C1 segment of cervical spinal cord (tissue), 14 donors: ENCODE measurements around the gene ADGRG6.
"Not testable (repeated sequence)": the region's sequence is repeated elsewhere in the genome, so short reads cannot be mapped to it uniquely, and the experiment has no call there.

Experiments
- DNase-seq, 14 donors: peaks; one replicate each; lab custom pipeline; 2025; lab: John Stamatoyannopoulos, UW

ADGRG6 gene

GRCh38 chr6:142409794-142410193 lies 108.0 kb downstream of the ADGRG6 start:
- DNase-seq, result no peak

- no peak for DNase-seq
These were observed 109.3 kb downstream of the ADGRG6 start for GRCh38 chr6:142411145-142411544.

- DNase-seq, result no peak
These were observed 110.4 kb downstream of the ADGRG6 start for GRCh38 chr6:142412241-142412640.

- DNase-seq, result no peak
These were observed 110.9 kb downstream of the ADGRG6 start for GRCh38 chr6:142412658-142413057.

DNA sequence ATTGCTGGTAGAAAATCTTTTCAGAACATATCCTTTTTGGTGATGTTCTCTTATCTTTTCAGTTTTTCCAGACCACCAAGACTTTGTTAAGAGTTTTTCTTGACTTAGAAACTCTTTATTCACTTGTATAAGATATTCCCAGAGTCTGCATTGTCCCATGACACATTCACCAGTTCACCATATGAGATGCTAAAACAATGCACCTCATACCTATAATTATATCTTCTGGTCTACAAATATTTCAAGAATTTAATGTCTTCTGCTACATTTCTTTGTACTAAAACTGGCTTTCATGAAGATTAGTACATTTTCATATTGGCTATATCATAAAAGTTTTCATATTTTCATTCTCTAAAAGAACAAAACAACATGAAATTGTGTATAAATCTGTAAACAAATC lies 111.3 kb downstream of the ADGRG6 start:
- DNase-seq, result no peak

- no peak for DNase-seq
These were observed 112.8 kb downstream of the ADGRG6 start for GRCh38 chr6:142414462-142415250.

DNA sequence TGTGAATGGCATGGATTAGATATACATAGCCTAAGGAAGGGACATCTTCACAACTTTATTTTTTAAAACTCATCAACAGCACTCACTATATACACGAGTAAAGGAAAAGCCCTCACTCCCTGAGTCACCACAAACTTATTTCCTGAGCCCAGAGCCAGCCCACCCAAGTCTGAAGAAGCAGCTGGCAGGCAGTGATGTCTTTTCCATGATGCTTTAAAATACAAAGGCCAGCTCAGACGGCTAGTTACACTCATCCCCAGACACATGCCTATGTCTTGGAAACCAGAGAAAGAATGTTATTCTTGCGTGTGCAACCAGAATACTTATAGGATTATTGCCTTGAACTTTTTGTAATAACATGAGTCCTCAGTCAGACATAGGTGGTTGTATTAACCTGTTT lies 114.4 kb downstream of the ADGRG6 start:
- no peak for DNase-seq

GRCh38 chr6:142416686-142417085 lies 114.9 kb downstream of the ADGRG6 start:
- no peak for DNase-seq

DNA sequence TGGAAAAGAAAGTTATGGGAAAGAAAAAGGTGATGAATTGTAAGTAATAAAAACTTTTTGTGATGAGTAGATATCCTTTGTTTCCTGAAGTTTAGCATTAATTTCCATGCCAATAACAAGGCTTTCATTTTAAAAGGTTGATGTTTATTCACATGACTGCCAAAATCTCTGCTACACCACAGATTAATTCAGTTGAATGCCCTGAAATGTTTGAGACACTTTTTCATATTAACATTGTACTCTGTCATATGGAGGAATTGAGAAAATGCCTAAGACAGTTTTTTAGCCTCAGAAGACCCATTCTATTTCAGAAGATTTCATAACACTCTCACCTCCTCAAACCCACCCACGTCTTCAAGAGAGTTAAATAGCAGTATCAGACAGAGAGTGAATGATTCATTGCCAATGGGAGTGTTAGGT lies 115.5 kb downstream of the ADGRG6 start:
- DNase-seq, result no peak

GRCh38 chr6:142419071-142419470 lies 117.3 kb downstream of the ADGRG6 start:
- DNase-seq, result no peak

GRCh38 chr6:142420802-142421201 lies 119.0 kb downstream of the ADGRG6 start:
- no peak for DNase-seq

- no peak for DNase-seq
These were observed 119.7 kb downstream of the ADGRG6 start for GRCh38 chr6:142421285-142422117.

GRCh38 chr6:142426444-142427132 lies 124.8 kb downstream of the ADGRG6 start:
- not testable (repeated sequence) for DNase-seq

DNA sequence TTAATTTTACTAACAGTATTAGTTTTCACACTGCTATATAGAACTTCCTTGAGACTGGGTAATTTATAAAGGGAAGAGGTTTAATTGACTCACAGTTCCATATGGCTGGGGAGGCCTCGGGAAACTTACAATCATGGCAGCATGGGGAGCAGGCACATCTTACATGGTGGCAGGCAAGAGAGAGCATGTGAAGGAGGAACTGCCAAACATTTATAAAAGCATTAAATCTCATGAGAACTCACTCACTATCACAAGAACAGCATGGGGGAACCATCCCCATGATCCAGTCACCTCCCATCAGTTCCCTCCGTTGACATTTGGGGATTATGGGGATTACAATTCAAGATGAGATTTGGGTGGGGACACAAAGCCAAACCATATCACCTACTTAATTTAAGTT lies 126.7 kb downstream of the ADGRG6 start:
- not testable (repeated sequence) for DNase-seq

DNA sequence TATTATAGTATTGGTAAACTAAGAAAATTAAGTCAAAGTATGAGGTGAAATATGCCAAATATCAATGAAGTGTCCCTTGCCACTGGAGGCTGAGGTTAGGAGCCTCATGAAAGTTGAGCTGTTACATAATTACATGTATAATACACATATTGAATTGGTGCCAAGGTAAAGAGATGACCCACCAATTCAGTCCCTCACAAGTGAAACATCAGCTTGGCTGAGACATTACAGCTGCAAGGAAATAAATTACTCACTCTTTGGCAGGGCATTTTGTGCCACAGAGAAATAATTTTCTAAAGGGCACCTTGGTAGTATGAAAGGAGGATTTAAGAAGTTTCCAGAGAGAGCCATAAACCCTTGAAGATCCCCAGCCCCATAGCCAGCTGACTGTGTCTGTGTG lies 127.4 kb downstream of the ADGRG6 start:
- DNase-seq, result no peak

GRCh38 chr6:142433419-142433818 lies 131.6 kb downstream of the ADGRG6 start:
- no peak for DNase-seq

GRCh38 chr6:142438898-142439297 lies 137.1 kb downstream of the ADGRG6 start:
- DNase-seq, result no peak

GRCh38 chr6:142440600-142441293 lies 138.9 kb downstream of the ADGRG6 start:
- DNase-seq, result no peak

DNA sequence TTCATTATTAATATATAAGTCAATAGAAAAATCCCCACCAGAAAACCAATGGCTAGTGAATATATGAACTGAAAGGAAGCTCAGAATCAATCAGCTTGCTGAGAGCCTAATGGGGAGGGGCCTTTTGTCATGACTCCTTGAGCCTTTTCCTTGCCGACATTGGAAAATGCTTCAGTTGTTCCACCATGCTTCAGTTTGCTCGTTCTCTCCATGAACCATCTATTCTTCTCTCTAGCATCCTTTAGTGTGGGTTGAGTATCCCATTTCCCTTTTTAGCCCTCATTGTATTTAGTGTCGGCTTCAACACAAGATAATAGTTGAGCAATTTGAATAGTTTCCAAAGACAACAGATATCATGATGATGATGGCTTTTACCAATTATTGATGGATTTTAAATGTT lies 139.9 kb downstream of the ADGRG6 start:
- DNase-seq, result no peak

DNA sequence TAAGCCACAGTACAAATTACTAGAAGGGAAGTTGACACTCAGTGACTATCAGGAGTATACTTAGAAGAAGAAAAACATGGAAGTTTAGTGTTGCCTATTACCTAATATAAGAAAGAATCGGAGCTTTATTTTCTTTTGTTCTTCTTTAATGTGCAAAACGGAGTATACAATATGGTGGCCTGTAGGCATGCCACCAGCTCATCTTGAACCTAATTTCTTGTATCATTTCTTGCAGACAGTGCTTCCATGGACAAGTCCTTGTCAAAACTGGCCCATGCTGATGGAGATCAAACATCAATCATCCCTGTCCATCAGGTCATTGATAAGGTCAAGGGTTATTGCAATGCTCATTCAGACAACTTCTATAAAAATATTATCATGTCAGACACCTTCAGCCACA lies 141.3 kb downstream of the ADGRG6 start:
- DNase-seq, result no peak

DNA sequence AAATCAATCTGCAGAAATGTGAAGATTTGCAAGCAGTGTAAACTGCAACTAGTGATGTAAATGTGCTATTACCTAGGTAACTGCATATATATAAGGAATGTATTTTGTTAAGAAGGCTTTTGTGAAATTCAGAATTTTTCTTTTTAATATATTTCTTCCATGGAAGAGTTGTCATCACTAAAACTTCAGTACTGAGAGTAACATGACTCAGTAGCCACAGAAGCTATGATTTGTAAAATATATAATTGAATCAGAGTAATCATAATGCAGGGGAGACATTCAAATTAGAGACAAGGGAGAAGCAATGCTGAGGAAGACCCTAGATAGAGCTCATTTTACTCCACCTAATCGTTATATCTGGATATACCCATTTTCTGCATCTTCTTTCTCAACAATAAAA lies 141.7 kb downstream of the ADGRG6 start:
- DNase-seq, result no peak

- DNase-seq, result no peak
These were observed 142.6 kb downstream of the ADGRG6 start for GRCh38 chr6:142444376-142444775.
